GM10847 (cell line): ENCODE results near the gene PTTG1.

ENCODE experiments used
- POLR2A ChIP-seq: IDR thresholded peaks from 2 replicates; pipeline ENCODE4 v1.6.1; 2011; ENCODE audit not compliant: insufficient read length; ENCODE audit errors: extremely low read depth

The PTTG1 gene

DNA sequence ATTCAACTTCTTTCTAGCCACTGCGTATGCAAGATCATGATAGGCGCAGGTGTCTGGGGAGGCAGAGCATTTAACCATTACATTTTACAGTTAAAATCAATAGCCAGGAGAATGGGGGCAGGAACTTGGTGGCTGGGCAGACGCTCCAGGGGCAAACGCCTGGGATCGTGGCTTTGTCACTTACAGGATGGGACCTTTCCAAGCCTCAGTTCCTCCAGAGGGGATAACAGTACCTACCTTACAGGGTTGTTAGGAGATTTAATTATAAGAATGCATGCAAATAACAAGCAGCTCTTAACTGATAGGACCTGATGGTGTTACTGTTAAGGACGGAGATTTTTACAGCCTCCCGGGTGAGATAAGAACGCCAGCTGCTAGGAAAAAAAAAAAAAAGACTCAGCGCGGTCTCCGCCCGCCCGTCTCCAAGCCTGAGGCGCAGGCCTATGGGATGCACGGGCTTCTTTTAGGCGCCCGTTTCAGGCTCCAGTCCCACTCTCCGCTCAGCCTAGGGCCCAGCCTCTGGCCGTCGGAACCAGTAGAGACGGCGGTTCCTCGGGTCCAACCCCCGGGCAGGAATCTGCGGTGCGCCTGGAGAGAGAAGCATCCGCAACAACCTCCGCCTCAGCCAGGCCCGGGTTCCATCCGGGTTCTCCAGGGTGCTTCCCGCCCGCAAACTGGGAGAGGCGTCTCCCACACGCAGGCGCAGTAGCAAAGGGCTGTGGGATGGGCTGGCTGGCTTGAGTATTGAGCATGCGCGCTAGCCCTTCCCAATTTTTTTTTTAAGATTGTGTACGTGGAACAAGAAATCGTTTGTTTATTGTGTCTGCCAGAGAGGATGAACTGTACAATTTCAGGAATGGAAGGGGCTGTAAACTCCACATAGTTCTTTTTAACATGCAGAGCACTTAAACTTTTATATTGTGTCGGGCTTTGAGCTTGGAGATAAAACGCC is 22.0 kb upstream of the PTTG1 start, which contains the start of gene FAM200C:
TSS of gene FAM200C (minus strand) at position 653 of the 952 bp plus-strand sequence. CDS start 4,564 bp downstream, outside the sequence.
- TF ChIP-seq POLR2A: peak; percentile 73

DNA sequence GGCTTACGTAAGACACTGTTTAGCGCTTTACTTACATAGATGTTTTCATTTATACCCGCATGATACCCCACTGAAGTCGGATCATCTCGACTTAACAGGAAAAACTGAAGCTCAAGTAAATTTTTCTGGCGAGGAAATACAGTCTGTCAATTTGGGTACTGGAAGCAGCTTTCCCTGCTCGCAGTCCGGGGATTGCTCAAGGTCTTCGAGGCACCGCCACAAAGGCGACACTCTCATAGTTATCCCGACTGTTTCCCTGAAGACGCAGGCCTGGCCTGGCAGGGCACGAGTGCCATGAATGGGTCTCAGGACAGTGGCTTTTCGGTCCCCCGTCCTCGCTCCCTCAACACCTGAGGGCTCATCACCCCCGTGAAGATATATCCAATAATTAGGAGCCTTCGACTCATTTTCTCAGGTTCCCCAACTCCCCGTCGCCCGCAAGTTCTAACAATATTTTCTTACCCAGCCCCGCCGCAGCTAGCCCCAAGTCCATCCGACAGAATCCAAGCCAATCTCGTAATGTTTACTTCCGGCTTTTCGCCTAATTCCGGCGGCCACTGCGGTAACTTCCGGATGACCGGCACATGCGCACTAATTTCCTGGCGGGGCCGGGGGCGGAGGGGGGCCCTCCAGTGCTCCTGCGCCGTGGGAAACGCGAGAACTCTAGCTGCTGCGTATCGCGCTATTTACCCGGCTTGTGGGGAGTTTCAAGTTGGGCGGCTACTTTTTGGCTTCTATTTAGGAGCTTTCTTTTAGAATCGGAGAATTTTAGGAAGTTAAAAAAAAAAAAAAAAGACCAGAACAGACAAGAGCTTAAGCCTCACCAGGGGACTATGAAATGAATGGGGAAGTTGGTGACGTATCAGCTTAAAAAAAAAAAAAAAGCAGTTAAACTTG is 2.8 kb upstream of the PTTG1 start, which contains the start of gene SLU7:
TSS of gene SLU7 (minus strand) at position 521 of the 897 bp plus-strand sequence. CDS start 3,787 bp downstream, outside the sequence.
- peak; percentile 58 for TF ChIP-seq POLR2A

DNA sequence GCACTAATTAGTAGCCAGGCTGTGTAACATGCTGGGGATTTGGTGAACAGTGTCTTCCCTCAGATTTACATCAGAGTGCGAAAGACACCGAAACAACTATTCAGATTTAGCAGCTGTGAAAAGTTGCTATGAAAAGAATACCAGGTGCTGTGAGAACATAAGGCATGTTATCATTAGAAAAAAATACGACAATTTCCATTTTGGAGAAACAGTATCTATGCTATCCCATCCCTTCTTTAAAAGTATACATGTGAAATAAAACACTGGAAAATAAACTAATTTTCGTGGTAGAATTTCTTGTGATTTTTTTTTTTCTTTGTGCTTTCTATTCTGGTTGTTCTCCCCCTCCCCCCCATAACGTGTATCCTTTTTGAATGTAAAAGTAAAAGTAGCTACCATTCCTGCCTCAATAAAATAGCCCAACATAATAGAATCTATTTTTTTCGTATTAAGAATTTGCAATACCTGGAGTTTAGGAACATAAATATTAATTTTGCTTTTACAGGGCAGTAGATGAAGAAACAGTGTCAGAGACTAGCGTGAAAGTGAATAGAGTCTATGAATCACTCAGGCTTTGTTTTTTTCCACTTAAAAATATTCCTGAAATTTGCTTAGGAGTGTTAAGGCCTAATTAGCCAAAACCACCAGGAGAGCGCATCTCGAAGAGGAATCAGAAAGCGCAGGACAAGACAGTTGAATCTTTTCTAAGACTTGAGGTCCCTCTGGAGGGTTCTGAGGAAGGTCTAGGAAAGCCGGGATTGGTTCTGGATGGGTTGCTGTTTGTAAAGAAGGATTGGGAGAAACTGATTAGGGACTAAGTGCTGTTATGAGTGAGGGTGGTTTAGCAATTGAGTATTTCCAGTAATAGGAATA is 2.0 kb upstream of the PTTG1 start:
- no peak for TF ChIP-seq POLR2A

DNA sequence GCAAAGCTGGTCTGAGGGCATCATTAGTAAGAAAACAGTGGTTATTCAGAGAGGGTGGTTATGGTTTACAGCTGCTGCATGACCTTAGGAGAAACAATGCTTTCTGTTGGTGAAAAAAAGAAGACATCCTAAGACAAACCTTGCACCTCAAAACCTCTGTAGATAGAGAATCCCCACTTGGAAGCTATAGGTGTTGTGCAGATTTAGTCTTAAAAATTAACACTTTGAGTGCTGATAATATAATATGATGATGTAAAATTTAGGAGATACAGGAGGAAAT is 1.4 kb upstream of the PTTG1 start:
- no peak for TF ChIP-seq POLR2A

DNA sequence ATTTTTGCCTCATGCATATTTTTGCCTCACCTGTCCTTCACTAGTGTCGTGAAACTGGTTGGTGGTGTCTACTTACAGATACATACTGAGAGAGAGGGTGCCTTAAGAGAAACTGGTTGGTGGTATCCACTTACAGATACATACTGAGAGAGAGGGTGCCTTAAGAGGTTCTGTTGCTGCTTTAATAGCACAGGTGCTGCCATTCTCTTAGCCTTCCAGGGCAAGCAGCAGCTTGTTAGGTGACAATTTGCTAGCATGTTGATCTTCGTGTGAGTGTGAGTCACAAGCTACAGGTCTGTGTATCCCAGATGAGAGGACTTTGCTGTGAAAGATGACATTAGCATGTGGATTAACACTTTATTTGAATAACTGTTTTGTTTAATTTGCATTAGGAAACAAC is 1.4 kb downstream of the PTTG1 start:
- TF ChIP-seq POLR2A: no peak

DNA sequence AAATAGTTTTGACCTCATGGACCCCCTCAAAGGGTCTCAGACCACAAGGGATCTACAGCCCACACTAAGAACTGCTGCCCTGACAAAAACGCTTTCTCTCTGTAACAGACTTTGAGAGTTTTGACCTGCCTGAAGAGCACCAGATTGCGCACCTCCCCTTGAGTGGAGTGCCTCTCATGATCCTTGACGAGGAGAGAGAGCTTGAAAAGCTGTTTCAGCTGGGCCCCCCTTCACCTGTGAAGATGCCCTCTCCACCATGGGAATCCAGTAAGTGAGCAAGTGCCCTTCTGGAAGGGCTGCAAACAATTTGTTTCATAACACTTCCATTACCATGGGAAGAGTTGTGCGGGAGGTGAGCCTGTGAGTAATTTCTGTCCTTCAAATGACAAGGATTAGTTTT is 6.0 kb downstream of the PTTG1 start:
- TF ChIP-seq POLR2A: no peak

DNA sequence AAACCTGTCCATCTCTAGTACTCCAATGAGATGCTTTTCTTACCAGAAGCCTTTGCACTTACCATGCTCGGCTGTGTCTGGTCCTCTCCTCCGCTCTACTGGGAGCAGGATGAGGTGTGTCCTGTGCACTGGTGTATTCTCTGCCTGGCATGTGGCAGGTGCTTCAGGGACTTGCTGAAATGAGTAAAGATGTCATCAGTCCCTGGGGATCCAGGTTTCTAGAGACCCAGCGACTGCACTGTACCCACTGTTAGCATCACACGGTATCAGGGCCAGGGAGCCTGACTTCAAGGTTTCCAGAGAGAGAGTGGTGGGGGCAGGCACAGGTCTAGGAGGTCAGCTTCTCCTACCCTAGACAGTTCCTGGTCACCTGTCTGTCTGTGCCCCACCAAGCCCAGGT is 10.5 kb downstream of the PTTG1 start:
- TF ChIP-seq POLR2A: no peak

DNA sequence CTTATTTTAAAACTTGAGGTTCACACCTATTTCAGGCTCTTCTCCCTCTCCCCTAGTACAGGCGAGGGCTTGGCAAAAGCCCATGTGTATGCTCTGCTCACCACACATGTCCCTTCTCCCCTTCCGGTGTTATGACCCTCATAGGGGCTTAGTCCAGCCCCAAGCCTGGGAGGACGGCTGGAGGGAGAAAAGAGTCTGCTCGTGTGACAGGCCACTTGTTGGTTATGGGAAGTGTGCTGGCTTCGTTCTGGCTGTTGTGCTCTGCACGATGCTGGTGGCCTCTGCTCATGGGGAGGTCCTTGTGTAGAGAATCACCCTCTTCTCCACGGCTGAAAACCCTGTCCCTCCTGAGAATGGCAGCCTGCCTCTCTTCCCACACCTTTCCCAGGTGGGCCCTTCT is 11.1 kb downstream of the PTTG1 start:
- TF ChIP-seq POLR2A: no peak

DNA sequence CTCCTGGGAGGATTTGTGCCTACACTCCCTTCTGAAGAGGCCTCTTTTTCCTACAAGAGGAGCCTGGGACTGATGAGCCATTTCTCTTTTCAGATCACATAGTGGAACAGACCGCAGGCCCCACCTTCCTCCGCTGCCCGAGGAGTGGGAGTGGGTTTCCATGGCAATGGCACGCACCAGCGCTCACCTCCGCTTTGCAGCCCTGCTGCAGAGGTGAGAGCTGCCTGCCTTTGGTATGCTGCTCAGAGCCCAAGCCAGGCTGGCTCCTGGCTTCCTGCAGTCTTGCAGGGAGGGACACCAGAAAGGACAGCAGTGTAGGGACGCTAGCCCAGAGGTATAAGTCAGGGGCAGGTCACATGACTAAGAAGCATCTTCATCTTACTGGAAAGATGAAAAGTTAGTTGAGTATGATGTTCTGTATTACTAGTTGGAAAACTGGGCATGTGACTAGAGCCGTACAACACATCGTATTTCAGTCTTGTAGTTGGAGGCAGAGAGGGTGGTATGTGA is 12.4 kb downstream of the PTTG1 start:
- peak; percentile 17 for TF ChIP-seq POLR2A

DNA sequence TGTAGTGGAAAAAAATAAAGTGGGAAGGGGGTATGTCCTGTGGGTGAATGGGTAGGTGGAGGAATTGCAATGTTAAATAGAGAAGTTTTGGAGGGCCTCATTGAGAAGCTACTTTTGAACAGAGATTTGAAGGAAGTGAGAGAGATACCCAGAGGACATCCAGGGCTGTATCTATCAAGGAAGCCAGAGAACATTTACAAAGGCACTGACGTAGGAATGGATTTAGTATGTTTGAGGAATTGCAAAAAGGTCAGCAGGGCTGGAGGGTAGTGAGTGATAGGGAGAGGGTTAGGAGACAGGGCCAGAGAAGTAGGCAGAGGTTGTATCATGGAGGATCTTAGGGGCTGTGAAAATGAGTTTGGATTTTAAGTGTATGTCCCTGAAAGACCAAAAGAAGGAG is 13.9 kb downstream of the PTTG1 start:
- no peak for TF ChIP-seq POLR2A

DNA sequence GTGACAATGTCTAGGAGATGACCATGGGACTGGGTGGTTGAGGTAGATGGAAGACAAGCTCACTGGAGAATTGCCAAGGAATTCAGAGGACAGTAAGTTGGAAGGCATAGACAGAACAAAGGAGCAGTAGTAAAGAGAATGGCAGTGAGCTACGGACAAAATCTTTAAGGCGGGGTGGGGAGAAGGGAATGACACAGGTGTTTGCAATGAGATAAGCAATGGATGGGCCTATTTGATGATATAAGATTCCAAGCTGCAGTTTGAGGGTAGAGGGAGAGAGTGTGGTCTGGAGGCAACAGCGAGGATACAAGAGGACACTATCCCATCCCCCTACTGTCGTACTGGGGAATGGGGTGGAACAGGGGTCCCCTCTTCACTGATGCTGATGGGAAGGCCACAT is 14.4 kb downstream of the PTTG1 start:
- no peak for TF ChIP-seq POLR2A

DNA sequence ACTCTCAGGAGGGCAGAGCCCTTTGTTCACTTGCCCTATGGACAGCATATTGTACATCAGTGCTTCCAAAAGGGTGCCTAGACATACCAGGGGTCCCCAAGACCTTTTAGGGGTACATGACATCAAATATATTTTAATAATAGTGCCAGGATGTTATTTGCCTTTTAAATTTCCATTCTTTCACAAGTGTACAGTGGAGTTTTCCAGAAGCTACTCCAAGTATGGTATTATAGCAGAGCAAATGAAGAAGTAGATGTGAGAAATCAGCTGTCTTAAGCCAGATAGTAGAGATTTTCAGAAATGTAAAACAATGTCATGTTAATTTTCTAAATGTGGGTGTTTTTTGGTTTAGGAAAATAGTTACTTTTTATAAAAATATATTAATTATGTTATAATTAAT is 15.6 kb downstream of the PTTG1 start:
- TF ChIP-seq POLR2A: no peak

DNA sequence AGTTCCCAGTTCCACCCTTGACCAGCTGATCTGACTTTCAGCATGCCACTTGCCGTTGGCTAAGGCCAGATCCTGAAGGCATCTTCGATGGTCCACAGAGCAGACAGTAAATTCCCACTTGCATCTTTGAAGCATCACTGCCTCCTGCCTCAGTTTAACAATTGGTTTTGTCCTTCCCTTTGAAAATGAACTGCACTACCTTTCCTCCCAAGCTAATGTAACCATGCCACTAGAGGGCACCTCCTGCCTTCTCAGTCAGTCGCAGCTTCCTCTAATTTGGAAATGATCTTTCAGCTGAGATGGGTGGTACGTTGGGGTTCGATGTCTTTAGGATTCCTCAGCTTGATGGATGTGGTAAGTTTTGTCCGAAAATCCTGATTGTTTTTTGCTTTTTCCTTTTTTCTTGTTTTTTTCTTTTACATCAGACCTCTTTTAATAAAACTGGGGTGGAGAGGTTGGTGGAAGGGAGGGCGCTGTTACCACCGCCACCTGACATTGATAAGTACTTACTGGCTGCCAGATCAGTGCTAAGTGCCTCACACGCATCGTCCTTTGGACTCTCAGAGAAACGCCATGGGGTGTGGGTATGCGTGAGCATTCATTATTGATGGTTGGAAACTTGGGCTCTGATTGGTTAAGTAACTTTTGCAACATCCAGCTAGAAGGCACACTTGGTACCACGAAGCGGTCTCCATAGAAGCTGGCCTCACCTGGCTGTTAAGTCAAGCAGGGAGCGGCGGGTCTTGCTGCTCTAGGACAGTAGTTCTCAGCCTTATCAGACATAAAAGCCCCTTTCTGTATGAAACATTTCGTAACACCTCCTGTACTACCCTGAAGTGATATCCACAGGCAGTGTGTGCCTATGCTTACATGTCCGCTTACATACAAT is 16.9 kb downstream of the PTTG1 start:
- TF ChIP-seq POLR2A: no peak

DNA sequence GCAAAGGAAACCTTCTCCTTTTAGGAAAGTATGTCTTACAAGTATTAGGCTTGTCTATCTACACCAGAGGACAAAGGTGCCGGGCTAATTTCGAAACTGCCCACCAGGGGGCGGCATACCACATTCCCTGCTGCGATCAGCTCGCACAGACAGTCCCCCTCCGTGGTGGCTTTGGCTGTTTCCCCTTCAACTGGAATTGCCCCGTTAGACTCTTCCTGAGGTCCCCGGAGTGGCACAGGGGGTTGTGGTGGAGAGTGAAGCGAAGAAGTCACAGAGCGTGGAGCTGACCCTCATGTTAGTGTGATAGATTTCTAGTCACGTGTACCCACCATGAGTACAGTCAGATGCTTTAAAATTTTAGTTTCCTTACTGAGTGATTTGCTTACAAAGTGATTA is 17.5 kb downstream of the PTTG1 start:
- TF ChIP-seq POLR2A: no peak

DNA sequence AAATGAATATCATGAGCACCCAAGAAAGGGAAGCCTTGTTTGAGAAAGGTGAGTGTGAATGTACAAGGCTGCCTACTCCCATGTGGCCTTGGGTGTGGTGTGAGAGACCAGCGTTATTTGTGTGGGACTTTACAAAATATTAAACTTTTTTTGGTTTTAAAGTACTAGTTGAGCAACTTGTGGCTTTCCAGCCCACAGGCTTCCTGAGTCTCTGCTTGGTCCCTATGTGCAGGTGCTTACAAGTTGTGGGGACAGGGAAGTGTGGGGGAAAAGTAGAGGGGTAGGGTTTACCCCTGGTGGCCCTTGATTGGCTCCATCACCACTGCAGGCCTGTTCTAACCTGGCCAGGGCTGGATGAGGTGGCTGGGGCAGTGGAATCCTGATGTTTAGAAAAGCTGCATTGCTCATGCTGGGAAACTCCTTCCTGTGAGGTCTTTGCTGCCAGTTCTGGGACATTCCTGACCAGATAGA is 19.7 kb downstream of the PTTG1 start:
- no peak for TF ChIP-seq POLR2A
